Measurements from ENCODE around the gene MYOC. TPM values are rescaled to one million over a fixed set of nuclear protein-coding genes. Genes with fewer than 3 reads are reported as not detected.

The MYOC gene
- total RNA-seq, 1 donor from 2014 or later = not detected

DNA sequence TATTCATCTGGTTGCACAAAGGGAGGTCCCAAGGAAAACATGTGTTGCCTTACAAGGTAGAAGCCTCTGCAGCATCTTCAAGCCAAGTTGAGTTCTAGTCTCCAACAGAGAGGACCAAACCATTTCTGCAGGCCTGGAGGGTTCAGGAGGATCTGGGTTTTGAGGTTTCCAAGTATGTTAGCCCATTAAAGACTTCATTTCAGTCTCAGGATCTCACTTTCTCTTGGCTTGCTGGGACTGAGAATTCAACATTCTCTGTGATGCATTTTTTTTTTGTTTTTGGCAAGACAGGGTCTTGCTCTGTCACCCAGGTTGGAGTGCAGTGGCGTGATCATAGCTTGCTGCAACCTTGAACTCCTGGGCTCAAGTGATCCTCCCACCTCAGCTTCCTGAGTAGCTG lies 39.2 kb downstream of the MYOC start:
- no peak overlapping the region for H3K9ac ChIP-seq (ENCODE audit: low read length)
- H4K20me1 ChIP-seq (ENCODE audit: insufficient read depth, low read length) = no peaks in the 10 kb centered on the region
- no peak overlapping the region for H3K4me3 Mint-ChIP-seq (ENCODE audit: unreplicated experiment)
- no peak overlapping the region for H3K4me2 ChIP-seq (ENCODE audit: low read length)
- H3K27me3 Mint-ChIP-seq (ENCODE audit: low read depth, unreplicated experiment) = peaks cover 12% of the 10 kb centered on the region
- peaks cover 4% of the 10 kb centered on the region for H3K4me1 Mint-ChIP-seq (ENCODE audit: low read depth, unreplicated experiment)
- H3K36me3 Mint-ChIP-seq (ENCODE audit: low read depth, unreplicated experiment) = peaks cover 2% of the 10 kb centered on the region
- H3K9me3 Mint-ChIP-seq (ENCODE audit: unreplicated experiment) = no peaks in the 10 kb centered on the region
- no peak overlapping the region for H3K27ac Mint-ChIP-seq (ENCODE audit: unreplicated experiment)
- no peaks in the 10 kb centered on the region for H3K27me3 ChIP-seq (ENCODE audit: insufficient read depth, low read length)
- H3K79me2 ChIP-seq (ENCODE audit: insufficient read depth, low read length) = no peaks in the 10 kb centered on the region
- DNase-seq (ENCODE audit: low read depth) = no peak
- H3K27ac ChIP-seq (ENCODE audit: low read depth, low read length) = no peak overlapping the region
- H2AFZ ChIP-seq (ENCODE audit: low read depth, low read length) = no peak overlapping the region
- H3K4me3 ChIP-seq (ENCODE audit: insufficient read depth, low read depth, low read length) = no peak overlapping the region
- no peaks in the 10 kb centered on the region for H3K4me1 ChIP-seq (ENCODE audit: insufficient read depth, low read length)
- no peaks in the 10 kb centered on the region for H3K36me3 ChIP-seq (ENCODE audit: insufficient read depth, low read length)
- H3K9me3 ChIP-seq (ENCODE audit: insufficient read depth, low read depth, low read length) = no peaks in the 10 kb centered on the region
- FAIRE-seq = no peak
- no peak for TF ChIP-seq CTCF (IDR thresholded peaks at IDR 0.05; ENCODE audit: insufficient read depth, low read depth, low read length)
- no peak for TF ChIP-seq EZH2 (IDR thresholded peaks at IDR 0.05; ENCODE audit: insufficient read depth, low read length)

DNA sequence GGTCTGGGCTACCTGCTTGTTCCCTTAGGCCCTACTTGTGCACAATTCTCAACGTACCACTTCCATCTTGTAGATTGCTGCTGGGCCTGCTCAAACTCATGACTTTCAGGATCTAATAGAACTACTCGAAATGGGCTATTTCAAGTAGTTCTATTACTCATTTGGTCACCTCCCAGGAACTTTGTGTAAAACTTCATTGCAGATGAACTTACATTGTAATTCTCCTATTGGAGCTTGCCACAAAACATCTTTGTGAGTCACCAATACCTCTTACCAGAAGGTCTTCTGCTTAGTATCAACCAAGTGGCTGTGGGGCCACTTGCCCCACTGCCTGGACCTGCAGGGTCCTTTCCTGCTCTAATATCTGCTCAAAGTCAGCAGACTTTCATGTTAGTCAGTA lies 41.2 kb downstream of the MYOC start:
- Histone ChIP-seq H3K27ac (ENCODE audit: low read depth, low read length) (no peak overlapping the region), H3K9ac (ENCODE audit: low read length) (no peak overlapping the region), H3K4me3 (ENCODE audit: insufficient read depth, low read depth, low read length) (no peak overlapping the region), H2AFZ (ENCODE audit: low read depth, low read length) (no peak overlapping the region), H3K4me2 (ENCODE audit: low read length) (no peak overlapping the region), H3K27me3 (ENCODE audit: insufficient read depth, low read length) (no peaks in the 10 kb centered on the region), H4K20me1 (ENCODE audit: insufficient read depth, low read length) (no peaks in the 10 kb centered on the region), H3K36me3 (ENCODE audit: insufficient read depth, low read length) (no peaks in the 10 kb centered on the region), H3K4me1 (ENCODE audit: insufficient read depth, low read length) (no peaks in the 10 kb centered on the region), H3K79me2 (ENCODE audit: insufficient read depth, low read length) (no peaks in the 10 kb centered on the region), H3K9me3 (ENCODE audit: insufficient read depth, low read depth, low read length) (no peaks in the 10 kb centered on the region)
- FAIRE-seq (no peak), DNase-seq (ENCODE audit: low read depth) (peak; percentile 48)
- Mint-ChIP-seq H3K36me3 (ENCODE audit: low read depth, unreplicated experiment) (no peaks in the 10 kb centered on the region), H3K4me1 (ENCODE audit: low read depth, unreplicated experiment) (peaks cover 4% of the 10 kb centered on the region), H3K27ac (ENCODE audit: unreplicated experiment) (no peak overlapping the region), H3K4me3 (ENCODE audit: unreplicated experiment) (no peak overlapping the region), H3K9me3 (ENCODE audit: unreplicated experiment) (no peaks in the 10 kb centered on the region), H3K27me3 (ENCODE audit: low read depth, unreplicated experiment) (no peaks in the 10 kb centered on the region)
- TF ChIP-seq CTCF (IDR thresholded peaks at IDR 0.05; ENCODE audit: insufficient read depth, low read depth, low read length) = no peak
- no peak for TF ChIP-seq EZH2 (IDR thresholded peaks at IDR 0.05; ENCODE audit: insufficient read depth, low read length)

DNA sequence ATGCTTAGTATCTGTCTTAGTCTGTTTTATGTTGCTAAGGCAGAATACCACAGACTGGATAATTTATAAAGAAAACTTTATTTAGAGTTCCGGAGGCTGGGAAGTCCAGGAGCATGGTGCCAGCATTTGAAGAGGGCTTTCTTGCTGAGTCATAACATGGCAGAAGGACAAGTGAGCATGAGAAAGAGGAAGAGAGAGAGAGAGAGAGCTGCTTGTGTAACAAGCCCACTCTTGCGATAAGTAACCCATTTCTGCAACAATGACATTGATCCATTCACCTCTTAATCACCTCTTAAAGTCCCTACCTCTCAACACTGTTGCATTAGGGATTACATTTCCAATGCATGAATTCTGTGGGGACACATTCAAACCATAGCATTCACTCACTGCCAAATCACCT lies 42.1 kb downstream of the MYOC start:
- Mint-ChIP-seq H3K27ac (ENCODE audit: unreplicated experiment) (no peak overlapping the region), H3K36me3 (ENCODE audit: low read depth, unreplicated experiment) (no peaks in the 10 kb centered on the region), H3K27me3 (ENCODE audit: low read depth, unreplicated experiment) (no peaks in the 10 kb centered on the region), H3K4me1 (ENCODE audit: low read depth, unreplicated experiment) (peaks cover 4% of the 10 kb centered on the region), H3K9me3 (ENCODE audit: unreplicated experiment) (no peaks in the 10 kb centered on the region), H3K4me3 (ENCODE audit: unreplicated experiment) (no peak overlapping the region)
- no peak overlapping the region for H3K4me3 ChIP-seq (ENCODE audit: insufficient read depth, low read depth, low read length)
- no peaks in the 10 kb centered on the region for H3K36me3 ChIP-seq (ENCODE audit: insufficient read depth, low read length)
- no peaks in the 10 kb centered on the region for H4K20me1 ChIP-seq (ENCODE audit: insufficient read depth, low read length)
- no peak overlapping the region for H3K4me2 ChIP-seq (ENCODE audit: low read length)
- no peaks in the 10 kb centered on the region for H3K27me3 ChIP-seq (ENCODE audit: insufficient read depth, low read length)
- TF ChIP-seq CTCF (IDR thresholded peaks at IDR 0.05; ENCODE audit: insufficient read depth, low read depth, low read length) (no peak), EZH2 (IDR thresholded peaks at IDR 0.05; ENCODE audit: insufficient read depth, low read length) (no peak)
- peak; percentile 5 for FAIRE-seq
- no peak overlapping the region for H3K9ac ChIP-seq (ENCODE audit: low read length)
- no peaks in the 10 kb centered on the region for H3K9me3 ChIP-seq (ENCODE audit: insufficient read depth, low read depth, low read length)
- H3K27ac ChIP-seq (ENCODE audit: low read depth, low read length) = no peak overlapping the region
- H2AFZ ChIP-seq (ENCODE audit: low read depth, low read length) = no peak overlapping the region
- no peaks in the 10 kb centered on the region for H3K4me1 ChIP-seq (ENCODE audit: insufficient read depth, low read length)
- peak; percentile 53 for DNase-seq (ENCODE audit: low read depth)
- H3K79me2 ChIP-seq (ENCODE audit: insufficient read depth, low read length) = no peaks in the 10 kb centered on the region

Data from astrocyte (in vitro differentiated cells and primary cell).